Gastrocnemius medialis (tissue), 4 donors: ENCODE data around the gene CLDN22.

Experiments
- CTCF ChIP-seq, 5 experiments: fragments of 450-650 bp in 3 of 5; fragments of 200-600 bp in 2 of 5; sonication (generic) in 2 of 5; IDR thresholded peaks in 4 of 5; conservative IDR thresholded peaks in 1 of 5; 1 replicate in 4 of 5; 2 replicates in 1 of 5; pipeline ENCODE4 v1.5.1; 2016 to 2019; ENCODE audit warnings: antibody characterized with exemption in 5 of 5, mild to moderate bottlenecking in 3 of 5, moderate library complexity in 3 of 5
- POLR2A ChIP-seq, 2 donors: fragments of 450-650 bp; IDR thresholded peaks; one replicate each; pipeline ENCODE4 v1.6.1; 2017; ENCODE audit warnings: antibody characterized with exemption in 2 of 2, mild to moderate bottlenecking in 2 of 2, moderate library complexity in 2 of 2

GRCh38 chr4:183285886-183286285 lies 34.2 kb downstream of the CLDN22 start:
- TF ChIP-seq CTCF (IDR thresholded peaks at IDR 0.05 in 4 of 5, conservative IDR thresholded peaks at IDR 0.05 in 1 of 5) = no peak
- TF ChIP-seq POLR2A (IDR thresholded peaks at IDR 0.05) = no peak
